GM23338 (cell line): ENCODE measurements around the gene KCNAB1. TPM values are rescaled to one million over a fixed set of nuclear protein-coding genes. Genes with fewer than 3 reads are reported as not detected.

Source experiments
- ATAC-seq: fragments of 200-7000 bp; cut with Tn5 transposase; 3 replicates; pipeline ENCODE4 v1.9.1; 2020
- DNase-seq: peaks from one replicate; pipeline ENCODE4 v3.0.0-alpha.2; 2015; ENCODE audit warnings: low spot score
- H2AFZ ChIP-seq: fragments of 200-600 bp; sonication (generic); 2 replicates; pipeline ENCODE4 v1.8.0; 2016; ENCODE audit warnings: antibody characterized with exemption, mild to moderate bottlenecking, moderate library complexity
- H3F3A ChIP-seq: fragments of 200-600 bp; sonication (generic); replicated peaks from 2 replicates; pipeline ENCODE4 v1.8.0; 2017; ENCODE audit warnings: antibody characterized with exemption, mixed run types, low read depth
- H3K27ac ChIP-seq: fragments of 200-600 bp; sonication (generic); 2 replicates; pipeline ENCODE4 v1.6.1; 2016; ENCODE audit warnings: low read depth
- H3K27me3 ChIP-seq: fragments of 200-600 bp; sonication (generic); 2 replicates; pipeline ENCODE4 v1.8.0; 2016; ENCODE audit warnings: mild to moderate bottlenecking, mixed run types, moderate library complexity; ENCODE audit not compliant: insufficient read depth
- H3K36me3 ChIP-seq: fragments of 200-600 bp; sonication (generic); 2 replicates; pipeline ENCODE4 v1.8.0; 2016; ENCODE audit warnings: mild to moderate bottlenecking; ENCODE audit not compliant: insufficient read depth
- H3K4me1 ChIP-seq: fragments of 200-600 bp; sonication (generic); 2 replicates; pipeline ENCODE4 v1.8.0; 2016; ENCODE audit warnings: mild to moderate bottlenecking, moderate library complexity; ENCODE audit not compliant: insufficient read depth
- H3K4me2 ChIP-seq: fragments of 200-600 bp; sonication (generic); 2 replicates; pipeline ENCODE4 v1.7.1; 2017; ENCODE audit warnings: mixed run types
- H3K4me3 ChIP-seq: fragments of 200-600 bp; sonication (generic); 2 replicates; pipeline ENCODE4 v1.6.1; 2016; ENCODE audit warnings: mixed run types
- H3K79me2 ChIP-seq: fragments of 200-600 bp; sonication (generic); replicated peaks from 2 replicates; pipeline ENCODE4 v1.8.0; 2017; ENCODE audit warnings: mild to moderate bottlenecking; ENCODE audit not compliant: insufficient read depth
- H3K9me2 ChIP-seq: fragments of 200-600 bp; sonication (generic); 2 replicates; pipeline ENCODE4 v1.8.0; 2017; ENCODE audit not compliant: insufficient read depth
- H4K20me1 ChIP-seq: fragments of 200-600 bp; sonication (generic); replicated peaks from 2 replicates; pipeline ENCODE4 v1.8.0; 2017; ENCODE audit warnings: mild to moderate bottlenecking; ENCODE audit not compliant: insufficient read depth
- H3K27ac Mint-ChIP-seq: 2 replicates; pipeline ENCODE4 v1.8.0; 2020; ENCODE audit warnings: inconsistent platforms, mild to moderate bottlenecking, moderate library complexity, mixed read lengths
- H3K27me3 Mint-ChIP-seq: 3 replicates; pipeline ENCODE4 v1.8.0; 2022; ENCODE audit warnings: low read depth, mild to moderate bottlenecking, moderate library complexity, mixed read lengths, inconsistent platforms; ENCODE audit not compliant: insufficient read depth, poor library complexity
- H3K36me3 Mint-ChIP-seq: 3 replicates; pipeline ENCODE4 v1.8.0; 2021; ENCODE audit warnings: low read depth, mild to moderate bottlenecking, inconsistent platforms, moderate library complexity, mixed read lengths
- H3K4me1 Mint-ChIP-seq: 3 replicates; pipeline ENCODE4 v1.8.0; 2020; ENCODE audit warnings: mild to moderate bottlenecking, inconsistent platforms, mixed read lengths
- H3K4me3 Mint-ChIP-seq: 3 replicates; pipeline ENCODE4 v1.8.0; 2021; ENCODE audit warnings: moderate library complexity, mild to moderate bottlenecking, inconsistent platforms, mixed read lengths
- H3K9me3 Mint-ChIP-seq: 3 replicates; pipeline ENCODE4 v1.8.0; 2020; ENCODE audit warnings: moderate library complexity, mild to moderate bottlenecking, inconsistent platforms, mixed read lengths
- CREB1 ChIP-seq: fragments of 250-450 bp; sonication (Bioruptor Pico); IDR thresholded peaks from 2 replicates; pipeline ENCODE4 v1.5.0; 2020; ENCODE audit warnings: low read depth, mild to moderate bottlenecking, moderate library complexity
- EZH2 ChIP-seq: fragments of 200-600 bp; sonication (generic); IDR thresholded peaks from one replicate; pipeline ENCODE4 v1.8.0; 2017; ENCODE audit warnings: antibody characterized with exemption, mild to moderate bottlenecking, low read depth; ENCODE audit not compliant: unreplicated experiment
- EZH2phosphoT487 ChIP-seq: fragments of 200-600 bp; sonication (generic); IDR thresholded peaks from one replicate; pipeline ENCODE4 v1.8.1; 2018; ENCODE audit warnings: antibody characterized with exemption; ENCODE audit not compliant: unreplicated experiment
- NANOG ChIP-seq: IDR thresholded peaks from 2 replicates; pipeline ENCODE4 v1.6.1; 2016; ENCODE audit warnings: antibody characterized with exemption, borderline replicate concordance
- POLR2AphosphoS5 ChIP-seq: IDR thresholded peaks from 2 replicates; pipeline ENCODE4 v1.6.1; 2016; ENCODE audit warnings: antibody characterized with exemption, low read depth
- REST ChIP-seq: IDR thresholded peaks from one replicate; pipeline ENCODE4 v1.6.1; 2018; ENCODE audit warnings: antibody characterized with exemption; ENCODE audit not compliant: unreplicated experiment
- ZNF114 ChIP-seq: fragments of 250-450 bp; sonication (Bioruptor Pico); IDR thresholded peaks from 2 replicates; pipeline ENCODE4 v1.5.0; 2020; ENCODE audit warnings: mild to moderate bottlenecking, moderate library complexity
- ZNF331 ChIP-seq: fragments of 250-450 bp; sonication (Bioruptor Pico); IDR thresholded peaks from 2 replicates; pipeline ENCODE4 v1.5.0; 2020; ENCODE audit warnings: low read depth, mild to moderate bottlenecking, moderate library complexity
- ZNF462 ChIP-seq: fragments of 250-450 bp; sonication (Bioruptor Pico); IDR thresholded peaks from 2 replicates; pipeline ENCODE4 v1.5.0; 2020; ENCODE audit warnings: mild to moderate bottlenecking, moderate library complexity
- polyA plus RNA-seq: library from polyadenylated mRNA; unstranded; fragments of >200 nt; fragmentation: Nextera tagmentation; extraction: Ambion mirVana; gene quantifications from 2 replicates; pipeline ENCODE4 v1.2.1, GENCODE V29; 2016
- total RNA-seq: library from RNA; depleted of rRNA; stranded (reverse); fragments of >200 nt; shearing (Covaris generic); gene quantifications from 2 replicates; pipeline ENCODE4 v1.2.3, GENCODE V29; 2014

KCNAB1 gene
- total and polyA plus RNA-seq, 2 experiments from 2014 or later, result 0.69 to 2.6 TPM

DNA sequence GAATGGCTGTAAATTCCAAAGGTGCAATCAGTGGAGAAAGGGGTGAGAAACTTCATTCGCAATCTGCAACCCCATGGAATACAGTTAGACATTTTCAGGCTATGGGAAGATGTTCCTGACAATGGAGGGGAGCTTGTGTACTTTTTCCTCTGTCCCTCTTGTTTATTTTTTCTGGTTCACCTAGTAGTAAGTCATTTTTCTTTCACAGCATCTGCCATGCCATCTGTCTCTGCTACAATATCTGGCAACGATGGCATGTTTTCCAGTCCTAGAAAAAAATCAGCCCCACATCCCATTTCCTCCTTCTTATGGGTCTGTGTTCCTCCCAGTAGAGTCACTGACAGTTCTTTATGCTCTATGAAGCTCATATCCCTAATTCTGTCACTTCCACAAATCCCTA is 358.5 kb downstream of the KCNAB1 start:
- Histone ChIP-seq H2AFZ (no peak overlapping the region), H4K20me1 (no peaks in the 10 kb centered on the region), H3K27me3 (no peaks in the 10 kb centered on the region), H3K36me3 (no peaks in the 10 kb centered on the region), H3K4me2 (no peak overlapping the region), H3K9me2 (no peaks in the 10 kb centered on the region), H3F3A (no peaks in the 10 kb centered on the region), H3K27ac (no peak overlapping the region), H3K79me2 (no peaks in the 10 kb centered on the region), H3K4me1 (0 out of 2 replicates have a peak, but pooled peaks cover 3% of the 10 kb centered on the region), H3K4me3 (no peak overlapping the region)
- Mint-ChIP-seq H3K4me3 (no peak overlapping the region), H3K4me1 (peaks cover 12% of the 10 kb centered on the region; the same call in 2 of the 3 replicates), H3K36me3 (no peaks in the 10 kb centered on the region), H3K27me3 (no peaks in the 10 kb centered on the region), H3K9me3 (no peaks in the 10 kb centered on the region), H3K27ac (no peak overlapping the region)
- no peak for DNase-seq
- no peak for ATAC-seq
- TF ChIP-seq ZNF114 (no peak), EZH2 (no peak), POLR2AphosphoS5 (no peak)

DNA sequence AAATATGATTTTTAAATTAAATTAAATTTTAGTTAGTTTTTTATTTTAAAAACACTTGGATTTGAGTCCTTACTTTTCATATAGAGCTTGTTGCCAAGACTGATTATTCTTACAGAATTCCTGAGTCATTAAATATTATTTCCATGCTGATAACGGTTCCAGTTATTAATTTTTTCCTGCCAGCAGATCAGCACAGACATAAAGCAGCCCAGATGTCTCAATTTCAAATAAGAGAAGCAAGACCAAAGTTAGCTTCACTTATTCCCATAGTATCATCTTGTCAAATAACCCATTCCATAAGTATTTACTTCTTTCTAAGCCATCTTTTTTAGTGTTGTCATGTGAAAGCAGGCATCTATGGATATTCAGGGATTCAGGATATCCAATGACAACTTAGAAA is 359.2 kb downstream of the KCNAB1 start:
- no peaks in the 10 kb centered on the region for H3K9me3 Mint-ChIP-seq
- H4K20me1 ChIP-seq, result no peaks in the 10 kb centered on the region
- H3K27me3 Mint-ChIP-seq, result no peaks in the 10 kb centered on the region
- H3F3A ChIP-seq, result no peaks in the 10 kb centered on the region
- no peaks in the 10 kb centered on the region for H3K79me2 ChIP-seq
- no peaks in the 10 kb centered on the region for H3K9me2 ChIP-seq
- ATAC-seq (no peak), DNase-seq (no peak)
- peaks cover 14% of the 10 kb centered on the region; the same call in 2 of the 3 replicates for H3K4me1 Mint-ChIP-seq
- no peak overlapping the region for H2AFZ ChIP-seq
- H3K4me3 Mint-ChIP-seq, result no peak overlapping the region
- no peak overlapping the region for H3K27ac Mint-ChIP-seq
- H3K36me3 ChIP-seq, result no peaks in the 10 kb centered on the region
- H3K36me3 Mint-ChIP-seq, result no peaks in the 10 kb centered on the region
- H3K4me2 ChIP-seq, result no peak overlapping the region
- H3K27me3 ChIP-seq, result no peaks in the 10 kb centered on the region
- no peak for TF ChIP-seq ZNF331 (CRISPR knock-in tag)
- TF ChIP-seq NANOG, result no peak
- no peak for TF ChIP-seq REST
- no peak for TF ChIP-seq ZNF114
- TF ChIP-seq CREB1 (CRISPR knock-in tag), result no peak
- no peak for TF ChIP-seq ZNF462 (CRISPR knock-in tag)
- no peak for TF ChIP-seq EZH2phosphoT487
- no peak for TF ChIP-seq EZH2
- H3K27ac ChIP-seq, result no peak overlapping the region
- H3K4me3 ChIP-seq, result no peak overlapping the region
- H3K4me1 ChIP-seq, result 0 out of 2 replicates have a peak, but pooled peaks cover 6% of the 10 kb centered on the region
